Ovary (tissue), 9 donors: ENCODE results near the gene RPL15. TPM values are rescaled to one million over a fixed set of nuclear protein-coding genes. Genes with fewer than 3 reads are reported as not detected.

Experiments
- DNase-seq, 5 donors: peaks; one replicate each; pipeline ENCODE4 v3.0.0-alpha.2; 2019 to 2020
- H3K27ac ChIP-seq, 2 donors: fragments of 200-600 bp; one replicate each; pipeline versions ENCODE4 v1.5.1 to v1.8.0; 2019 to 2022
- H3K27me3 ChIP-seq: fragments of 200-600 bp; one replicate; pipeline ENCODE4 v1.8.0; 2022
- H3K36me3 ChIP-seq: fragments of 200-600 bp; sonication (generic); one replicate; pipeline ENCODE4 v1.5.1; 2019
- H3K4me1 ChIP-seq: one replicate; pipeline ENCODE4 v1.8.1; 2013; ENCODE audit warnings: mild to moderate bottlenecking, moderate library complexity; ENCODE audit not compliant: insufficient read depth
- H3K4me3 ChIP-seq: fragments of 200-600 bp; sonication (generic); one replicate; pipeline ENCODE4 v1.5.1; 2017
- H3K9me3 ChIP-seq, 2 donors: fragments of 200-600 bp in 1 of 2; sonication (generic) in 1 of 2; one replicate each; pipeline versions ENCODE4 v1.5.1 to v1.8.1; 2013 to 2019; ENCODE audit warnings: mild to moderate bottlenecking in 1 of 2, moderate library complexity in 1 of 2
- CTCF ChIP-seq, 3 donors: fragments of 450-650 bp in 2 of 3; fragments of 200-600 bp in 1 of 3; IDR thresholded peaks; one replicate each; pipeline versions ENCODE4 v1.5.1 to v1.8.0; 2016 to 2022; ENCODE audit warnings: antibody characterized with exemption in 3 of 3, mild to moderate bottlenecking in 1 of 3
- EP300 ChIP-seq: sonication (generic); formaldehyde crosslinking; IDR thresholded peaks from one replicate; pipeline ENCODE4 v1.6.1; 2017; ENCODE audit warnings: antibody characterized with exemption
- POLR2A ChIP-seq: fragments of 450-650 bp; IDR thresholded peaks from one replicate; pipeline ENCODE4 v1.6.1; 2017; ENCODE audit warnings: antibody characterized with exemption, mild to moderate bottlenecking, moderate library complexity
- WGBS, 3 donors: extraction: QIAGEN DNeasy Blood & Tissue Kit in 1 of 3; methylation state at CpG; one replicate each; pipeline versions ENCODE4 v1.1.5 to v1.1.7; 2013 to 2017; 5-methylcytosine and 5-hydroxymethylcytosine counted together
- intact Hi-C, 4 donors: fragments of 100-400 bp; cut with DNase I; formaldehyde crosslinking; loops; one replicate each; pipeline versions ENCODE4 v1.11.0 to v1.15.1; 2022 to 2023
- polyA plus RNA-seq, 2 donors: library from polyadenylated mRNA; stranded (reverse); fragments of 200-250 nt in 1 of 2; fragments of 350-450 nt in 1 of 2; fragmentation: Illumina TruSeq in 1 of 2; extraction: RNeasy Lipid Tissue Mini Kit (QIAGEN cat#74804) in 1 of 2; gene quantifications; one replicate each; pipeline ENCODE4 v1.2.3, GENCODE V29; 2013 to 2014
- total RNA-seq, 7 donors: library from RNA; depleted of rRNA in 2 of 7; stranded (reverse); fragments of >200 nt in 2 of 7; fragmentation: NEBNext Ultra II Directional in 3 of 7; extraction: Animal tissue kit (Norgen Biotek cat#: 25700) in 3 of 7; gene quantifications; one replicate each; pipeline versions ENCODE4 v1.1.0 to v1.2.4, GENCODE V29; 2016 to 2023
- donor health status: DM: no; HTN: no; CAD: no; lungs with moderate emphysema.
- donor health status: DM: no; HTN: no; CAD: no.
- donor health status: Bipolar disorder and iron deficiency.
- donor health status: DM: yes; HTN: yes; CAD: no.
- donor health status: DM: no; HTN: no; CAD: no.
- donor health status: DM: yes; HTN: yes; CAD: no.

RPL15 gene
- total and polyA plus RNA-seq, 9 donors = 3,013 to 6,966 (median 4,015) TPM

- WGBS, 3 donors = 95 to 100% (median 95%) methylated on average over 1 of the region's 1 CpG
- no peak for DNase-seq
- Histone ChIP-seq H3K27me3 (no peaks in the 10 kb centered on the region), H3K4me3 (no peak overlapping the region), H3K9me3 (no peaks in the 10 kb centered on the region), H3K4me1 (peaks cover 3% of the 10 kb centered on the region), H3K27ac (no peak overlapping the region), H3K36me3 (no peaks in the 10 kb centered on the region)
- TF ChIP-seq POLR2A = no peak
- TF ChIP-seq CTCF (IDR thresholded peaks at IDR 0.05) = no peak
- no peak for TF ChIP-seq EP300
- intact Hi-C loops = no loop called here
These were observed 44.1 kb downstream of the RPL15 start for GRCh38 chr3:23961066-23961465.

DNA sequence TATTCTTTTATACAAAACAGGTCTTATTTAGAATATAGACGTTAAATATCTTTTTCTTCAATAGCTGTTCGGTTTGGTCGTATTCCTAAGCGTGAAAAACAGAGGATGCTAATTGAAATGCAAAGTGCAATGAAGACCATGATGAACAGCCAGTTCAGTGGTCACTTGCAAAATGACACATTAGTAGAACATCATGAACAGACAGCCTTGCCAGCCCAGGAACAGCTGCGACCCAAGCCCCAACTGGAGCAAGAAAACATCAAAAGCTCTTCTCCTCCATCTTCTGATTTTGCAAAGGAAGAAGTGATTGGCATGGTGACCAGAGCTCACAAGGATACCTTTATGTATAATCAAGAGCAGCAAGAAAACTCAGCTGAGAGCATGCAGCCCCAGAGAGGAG is 45.0 kb downstream of the RPL15 start:
- no peaks in the 10 kb centered on the region for H3K36me3 ChIP-seq
- no peaks in the 10 kb centered on the region for H3K27me3 ChIP-seq
- peaks cover 3% of the 10 kb centered on the region for H3K4me1 ChIP-seq
- no peak overlapping the region for H3K27ac ChIP-seq
- no peak for TF ChIP-seq CTCF (IDR thresholded peaks at IDR 0.05)
- TF ChIP-seq EP300 = no peak
- no peak for TF ChIP-seq POLR2A
- intact Hi-C loops = no loop called here
- DNase-seq = no peak
- no peaks in the 10 kb centered on the region for H3K9me3 ChIP-seq
- WGBS, 3 donors = 93 to 97% (median 95%) methylated on average over 5 of the region's 5 CpGs
- H3K4me3 ChIP-seq = no peak overlapping the region

DNA sequence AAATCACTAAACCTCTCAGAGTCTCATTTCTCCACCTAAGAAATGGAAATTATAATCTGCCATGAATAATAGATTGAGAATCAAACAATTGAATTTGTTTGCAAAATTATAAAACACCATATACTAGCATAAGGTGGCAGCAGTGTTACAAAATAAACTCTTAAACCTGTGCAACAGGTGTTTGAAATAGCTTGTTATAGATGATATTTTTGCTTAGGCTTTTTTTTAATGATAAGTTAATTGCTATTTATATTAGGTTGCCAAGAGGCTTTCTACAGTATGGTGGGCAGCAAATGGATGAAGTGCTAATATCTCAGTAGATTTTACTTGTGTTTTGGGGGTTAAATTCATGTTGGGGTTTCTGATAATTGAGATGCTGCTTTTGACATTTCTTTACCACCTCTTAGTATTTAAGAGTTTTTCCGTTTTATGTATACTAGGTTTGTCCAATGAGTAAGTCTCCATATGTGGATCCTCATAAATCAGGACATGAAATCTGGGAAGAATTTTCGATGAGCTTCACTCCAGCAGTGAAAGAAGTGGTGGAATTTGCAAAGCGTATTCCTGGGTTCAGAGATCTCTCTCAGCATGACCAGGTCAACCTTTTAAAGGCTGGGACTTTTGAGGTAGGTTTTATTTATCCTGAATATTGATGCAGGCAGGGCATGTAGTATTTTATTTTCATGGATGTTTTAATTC is 47.8 kb downstream of the RPL15 start:
- WGBS, 3 donors = 80 to 83% (median 81%) methylated on average over 3 of the region's 3 CpGs
- intact Hi-C loops = no loop called here
- peaks cover 3% of the 10 kb centered on the region for H3K4me1 ChIP-seq
- no peaks in the 10 kb centered on the region for H3K27me3 ChIP-seq
- no peak for TF ChIP-seq EP300
- no peak for TF ChIP-seq CTCF (IDR thresholded peaks at IDR 0.05)
- no peak for TF ChIP-seq POLR2A
- H3K36me3 ChIP-seq = no peaks in the 10 kb centered on the region
- no peak for DNase-seq
- H3K4me3 ChIP-seq = no peak overlapping the region
- H3K27ac ChIP-seq = no peak overlapping the region
- no peaks in the 10 kb centered on the region for H3K9me3 ChIP-seq

DNA sequence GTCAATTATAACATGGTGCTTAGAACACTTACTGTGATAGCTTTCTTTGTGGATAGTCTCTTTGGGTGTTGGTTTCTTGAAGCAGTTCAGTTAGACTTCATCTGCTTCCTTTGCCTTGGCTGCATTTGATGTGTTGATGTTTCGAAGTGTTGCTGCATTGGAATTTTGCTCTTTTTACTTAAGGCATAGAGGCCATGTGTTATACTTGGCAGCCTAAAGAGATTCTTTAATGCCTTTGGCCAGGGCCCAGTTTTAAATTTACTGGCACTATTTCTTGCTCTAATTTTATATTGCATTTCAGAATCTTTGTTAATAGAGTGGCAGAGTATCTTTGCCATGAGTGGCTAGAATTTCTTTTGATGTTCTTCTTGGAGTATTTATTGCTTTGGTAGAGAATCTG is 49.4 kb downstream of the RPL15 start:
- Histone ChIP-seq H3K27ac (no peak overlapping the region), H3K27me3 (no peaks in the 10 kb centered on the region), H3K9me3 (no peaks in the 10 kb centered on the region), H3K4me3 (no peak overlapping the region), H3K36me3 (no peaks in the 10 kb centered on the region), H3K4me1 (peaks cover 4% of the 10 kb centered on the region)
- DNase-seq = no peak
- TF ChIP-seq POLR2A (no peak), EP300 (no peak)
- WGBS, 3 donors = 77 to 95% (median 79%) methylated on average over 1 of the region's 1 CpG
- intact Hi-C loops = no loop called here

DNA sequence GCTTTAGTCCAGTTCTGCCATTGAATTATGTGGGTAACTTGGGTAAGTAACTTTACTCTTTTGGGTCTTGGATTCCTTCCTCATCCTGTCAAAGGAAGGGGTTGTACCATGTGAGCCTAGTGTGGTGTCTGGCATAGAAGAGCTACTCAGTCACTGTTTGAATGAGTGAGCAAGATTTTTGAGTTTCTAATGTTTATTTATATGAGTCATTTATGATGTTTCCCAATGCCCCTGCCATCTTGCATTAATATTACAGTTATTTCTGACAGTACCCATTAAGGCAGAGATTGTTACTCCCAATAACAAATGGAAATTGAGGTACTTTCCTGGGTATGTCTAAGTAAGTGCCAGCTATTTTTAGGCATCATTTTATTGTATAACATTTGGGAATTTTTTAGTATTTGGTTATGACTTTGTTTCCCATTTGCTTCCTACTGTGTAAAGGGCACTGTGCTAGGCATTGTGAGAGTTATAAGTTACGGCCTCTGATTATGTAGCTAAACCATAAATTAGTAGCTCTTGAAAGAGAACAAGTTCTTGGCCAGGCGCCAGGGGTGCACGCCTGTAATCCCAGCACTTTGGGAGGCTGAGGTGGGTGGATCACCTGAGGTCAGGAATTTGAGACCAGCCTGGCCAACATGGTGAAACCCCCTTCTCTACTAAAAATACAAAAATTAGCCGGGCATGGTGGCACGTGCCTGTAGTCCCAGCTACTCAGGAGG is 51.7 kb downstream of the RPL15 start:
- DNase-seq = no peak
- H3K4me1 ChIP-seq = peaks cover 4% of the 10 kb centered on the region
- H3K9me3 ChIP-seq = no peaks in the 10 kb centered on the region
- TF ChIP-seq EP300 (no peak), POLR2A (no peak), CTCF (IDR thresholded peaks at IDR 0.05) (no peak)
- 82 to 93% (median 90%) methylated on average over 5 of the region's 5 CpGs for WGBS, 3 donors
- H3K36me3 ChIP-seq = no peaks in the 10 kb centered on the region
- no peak overlapping the region for H3K27ac ChIP-seq
- H3K27me3 ChIP-seq = no peaks in the 10 kb centered on the region
- intact Hi-C loops = no loop called here
- no peak overlapping the region for H3K4me3 ChIP-seq
